Thyroid gland (tissue), 4 donors: ENCODE measurements around the gene GPR137B.

Source experiments
- POLR2A ChIP-seq, 2 donors: fragments of 450-650 bp; IDR thresholded peaks; one replicate each; pipeline ENCODE4 v1.6.1; 2017; ENCODE audit warnings: antibody characterized with exemption in 2 of 2, mild to moderate bottlenecking in 2 of 2, moderate library complexity in 1 of 2
- TF ChIP-seq, protein P1 (sequence below), 6 experiments: fragments of 200-600 bp in 3 of 6; fragments of 450-650 bp in 3 of 6; sonication (generic) in 3 of 6; IDR thresholded peaks; one replicate each; pipeline ENCODE4 v1.5.1; 2016 to 2019; ENCODE audit warnings: antibody characterized with exemption in 6 of 6, mild to moderate bottlenecking in 2 of 6, inconsistent platforms in 1 of 6, moderate library complexity in 1 of 6

DNA sequence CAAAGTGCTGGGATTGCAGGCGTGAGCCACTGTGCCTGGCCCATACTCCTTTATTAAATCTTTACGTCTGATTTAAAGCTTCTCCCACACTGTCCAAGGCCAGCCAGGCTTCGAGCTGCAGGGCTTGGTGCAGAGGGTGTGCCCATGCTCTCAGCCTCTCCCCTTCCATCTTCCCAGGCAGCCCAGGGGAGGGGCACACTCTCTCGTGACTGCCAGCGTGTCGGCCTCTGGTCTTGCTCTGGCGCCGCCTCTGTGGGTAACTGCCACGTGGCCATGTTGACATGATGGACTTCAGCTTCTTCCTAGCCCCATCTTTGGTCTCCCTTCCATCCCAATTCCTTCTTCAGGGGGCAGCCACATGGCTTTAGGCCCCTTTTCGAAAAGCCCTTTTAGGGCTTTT is 4.7 kb downstream of the GPR137B start:
- TF ChIP-seq, protein P1, sequence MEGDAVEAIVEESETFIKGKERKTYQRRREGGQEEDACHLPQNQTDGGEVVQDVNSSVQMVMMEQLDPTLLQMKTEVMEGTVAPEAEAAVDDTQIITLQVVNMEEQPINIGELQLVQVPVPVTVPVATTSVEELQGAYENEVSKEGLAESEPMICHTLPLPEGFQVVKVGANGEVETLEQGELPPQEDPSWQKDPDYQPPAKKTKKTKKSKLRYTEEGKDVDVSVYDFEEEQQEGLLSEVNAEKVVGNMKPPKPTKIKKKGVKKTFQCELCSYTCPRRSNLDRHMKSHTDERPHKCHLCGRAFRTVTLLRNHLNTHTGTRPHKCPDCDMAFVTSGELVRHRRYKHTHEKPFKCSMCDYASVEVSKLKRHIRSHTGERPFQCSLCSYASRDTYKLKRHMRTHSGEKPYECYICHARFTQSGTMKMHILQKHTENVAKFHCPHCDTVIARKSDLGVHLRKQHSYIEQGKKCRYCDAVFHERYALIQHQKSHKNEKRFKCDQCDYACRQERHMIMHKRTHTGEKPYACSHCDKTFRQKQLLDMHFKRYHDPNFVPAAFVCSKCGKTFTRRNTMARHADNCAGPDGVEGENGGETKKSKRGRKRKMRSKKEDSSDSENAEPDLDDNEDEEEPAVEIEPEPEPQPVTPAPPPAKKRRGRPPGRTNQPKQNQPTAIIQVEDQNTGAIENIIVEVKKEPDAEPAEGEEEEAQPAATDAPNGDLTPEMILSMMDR (IDR thresholded peaks at IDR 0.05), result no peak
- no peak for TF ChIP-seq POLR2A (IDR thresholded peaks at IDR 0.05)
